GM12878 (cell line): ENCODE measurements around the gene PANK1. TPM values are rescaled to one million over a fixed set of nuclear protein-coding genes. Genes with fewer than 3 reads are reported as not detected.

ENCODE experiments used
- ATAC-seq: fragments of 200-7000 bp; cut with Tn5 transposase; 3 replicates; pipeline ENCODE4 v1.9.1; 2020; ENCODE audit warnings: mild to moderate bottlenecking, moderate library complexity
- BruUV-seq: library from RNA; stranded (reverse); fragments of 400-500 nt; replicated peaks from 2 replicates; lab custom pipeline; 2021; lab: Mats Ljungman, UMichigan
- CTCF ChIA-PET: fragments of 300-600 bp; sonication (Branson Sonifier 250); formaldehyde crosslinking; extraction: SDS; loops from one replicate; lab custom pipeline; 2021; ENCODE audit warnings: inconsistent platforms; lab: Yijun Ruan, JAX
- POLR2A ChIA-PET: fragments of 350-600 bp; formaldehyde crosslinking; extraction: SDS; loops from one replicate; lab custom pipeline; 2021; ENCODE audit warnings: inconsistent platforms; lab: Charles Lee
- RAD21 ChIA-PET: fragments of 300-600 bp; sonication (Branson Sonifier 250); formaldehyde crosslinking; loops from one replicate; lab custom pipeline; 2023; ENCODE audit warnings: antibody characterized with exemption; ENCODE audit not compliant: unreplicated experiment; lab: Charles Lee
- SMC1A ChIA-PET: fragments of 300-600 bp; sonication (Branson Sonifier 250); formaldehyde crosslinking; loops from one replicate; lab custom pipeline; 2023; ENCODE audit not compliant: unreplicated experiment, uncharacterized antibody; lab: Charles Lee
- DNase-seq: peaks from one replicate; pipeline ENCODE4 v3.0.0-alpha.2; 2011; ENCODE audit warnings: low read depth, low spot score
- FAIRE-seq: peaks from 3 replicates; lab custom pipeline; 2011; peaks lifted over from hg19 to GRCh38; lab: Jason Lieb, UNC
- H2AFZ ChIP-seq: 2 replicates; pipeline ENCODE4 v1.6.0; 2011; ENCODE audit warnings: low read depth, low read length, control low read depth; ENCODE audit not compliant: control insufficient read depth
- H3K27ac ChIP-seq: 2 replicates; pipeline ENCODE4 v1.5.1; 2011; ENCODE audit warnings: control low read depth; ENCODE audit not compliant: control insufficient read depth, insufficient read depth
- H3K27me3 ChIP-seq, 2 experiments: replicated peaks in 1 of 2; 2 replicates each; pipeline versions ENCODE4 v1.6.0 to v1.6.1; 2011; ENCODE audit warnings: low read length in 1 of 2; ENCODE audit not compliant: control insufficient read depth in 2 of 2, insufficient read depth in 2 of 2
- H3K36me3 ChIP-seq, 2 experiments: 2 replicates each; pipeline ENCODE4 v1.5.1; 2011; ENCODE audit warnings: low read length in 1 of 2; ENCODE audit not compliant: control insufficient read depth in 2 of 2, insufficient read depth in 2 of 2
- H3K4me1 ChIP-seq: 2 replicates; pipeline ENCODE4 v1.6.1; 2011; ENCODE audit warnings: mild to moderate bottlenecking, low read length, moderate library complexity, mixed read lengths; ENCODE audit not compliant: control insufficient read depth, insufficient read depth
- H3K4me2 ChIP-seq: 2 replicates; pipeline ENCODE4 v1.6.0; 2011; ENCODE audit warnings: control low read depth; ENCODE audit not compliant: control insufficient read depth, insufficient read depth
- H3K4me3 ChIP-seq: fragments of 200-600 bp; sonication (generic); 2 replicates; pipeline ENCODE4 v1.5.1; 2016
- H3K79me2 ChIP-seq: 2 replicates; pipeline ENCODE4 v1.6.0; 2011; ENCODE audit warnings: low read length; ENCODE audit not compliant: control insufficient read depth, insufficient read depth
- H3K9ac ChIP-seq: 2 replicates; pipeline ENCODE4 v1.8.0; 2011; ENCODE audit warnings: low read length, control low read depth, mixed read lengths; ENCODE audit not compliant: control insufficient read depth, insufficient read depth
- H3K9me3 ChIP-seq: replicated peaks from 3 replicates; pipeline ENCODE4 v1.5.1; 2011; ENCODE audit warnings: mild to moderate bottlenecking, low read length; ENCODE audit not compliant: control insufficient read depth, insufficient read depth
- H4K20me1 ChIP-seq: 2 replicates; pipeline ENCODE4 v1.6.0; 2011; ENCODE audit not compliant: control insufficient read depth, insufficient read depth
- CEBPZ ChIP-seq: fragments of 150-350 bp; IDR thresholded peaks from 2 replicates; pipeline ENCODE4 v1.6.1; 2016; ENCODE audit warnings: low read depth, low read length
- ESRRA ChIP-seq: IDR thresholded peaks from 2 replicates; pipeline ENCODE4 v1.6.1; 2012; ENCODE audit warnings: mild to moderate bottlenecking, low read length, improper control_type of control experiment
- EZH2 ChIP-seq: IDR thresholded peaks from 2 replicates; pipeline ENCODE4 v1.6.1; 2012; ENCODE audit warnings: low read depth, mild to moderate bottlenecking, control low read depth, inconsistent platforms, low read length, borderline replicate concordance; ENCODE audit not compliant: control insufficient read depth
- MYB ChIP-seq: fragments of 150-350 bp; IDR thresholded peaks from 2 replicates; pipeline ENCODE4 v1.6.1; 2014; ENCODE audit warnings: mild to moderate bottlenecking, low read depth, low read length, borderline replicate concordance
- REST ChIP-seq: IDR thresholded peaks from 2 replicates; pipeline ENCODE4 v1.6.1; 2012; ENCODE audit warnings: mild to moderate bottlenecking, low read depth, low read length
- SP1 ChIP-seq: IDR thresholded peaks from one replicate; pipeline ENCODE4 v1.6.1; 2011; ENCODE audit warnings: low read depth, low read length
- STAT1 ChIP-seq: fragments of 450-650 bp; conservative IDR thresholded peaks from 2 replicates; pipeline ENCODE4 v1.6.1; 2014; ENCODE audit warnings: antibody characterized with exemption, mild to moderate bottlenecking
- WGBS: methylation state at CpG from one replicate; pipeline ENCODE4 v1.1.6; 2016; ENCODE audit warnings: low lambda C conversion rate; ENCODE audit not compliant: insufficient replicate concordance, insufficient coverage; ENCODE audit errors: missing lambda C conversion rate; 5-methylcytosine and 5-hydroxymethylcytosine counted together
- in situ Hi-C: fragments of 300-500 bp; cut with MboI; formaldehyde crosslinking; loops from 9 replicates; pipeline ENCODE4 v1.14.3; 2018; ENCODE audit warnings: mixed read lengths
- intact Hi-C: fragments of 100-400 bp; cut with micrococcal nuclease; formaldehyde crosslinking; loops from one replicate; pipeline ENCODE4 v1.14.2; 2022; ENCODE audit not compliant: unreplicated experiment
- polyA plus RNA-seq, 11 experiments: library from polyadenylated mRNA; depleted of rRNA in 4 of 11; unstranded in 6 of 11; stranded (reverse) in 5 of 11; fragments of >200 nt; fragmentation: Nextera tagmentation in 4 of 11; fragmentation: Illumina TruSeq in 1 of 11; extraction: Ambion mirVana in 4 of 11; extraction: Trizol in 1 of 11; gene quantifications; 1 replicate in 1 of 11; 2 replicates in 10 of 11; pipeline versions ENCODE4 v1.2.1 to v1.2.3, GENCODE V29; 2011 to 2016; ENCODE audit warnings: inconsistent platforms in 2 of 11, missing spikeins in 2 of 11, low read depth in 1 of 11
- total RNA-seq, 4 experiments: library from RNA; depleted of rRNA in 3 of 4; stranded (reverse); fragments of >200 nt in 3 of 4; fragmentation: Illumina TruSeq in 1 of 4; extraction: Trizol in 1 of 4; gene quantifications; 2 replicates each; pipeline versions ENCODE4 v1.2.1 to v1.2.3, GENCODE V29; 2013 to 2021
- TF ChIP-seq, protein P1 (sequence below): fragments of 450-650 bp; IDR thresholded peaks from 2 replicates; pipeline ENCODE4 v1.6.1; 2016; ENCODE audit warnings: mild to moderate bottlenecking

PANK1 gene
- total and polyA plus RNA-seq, 10 of the 15 experiments (the other 5 are each of a cell fraction or from before 2014, with no cell fraction given), result 1.9 to 10.6 (median 5.8) TPM

DNA sequence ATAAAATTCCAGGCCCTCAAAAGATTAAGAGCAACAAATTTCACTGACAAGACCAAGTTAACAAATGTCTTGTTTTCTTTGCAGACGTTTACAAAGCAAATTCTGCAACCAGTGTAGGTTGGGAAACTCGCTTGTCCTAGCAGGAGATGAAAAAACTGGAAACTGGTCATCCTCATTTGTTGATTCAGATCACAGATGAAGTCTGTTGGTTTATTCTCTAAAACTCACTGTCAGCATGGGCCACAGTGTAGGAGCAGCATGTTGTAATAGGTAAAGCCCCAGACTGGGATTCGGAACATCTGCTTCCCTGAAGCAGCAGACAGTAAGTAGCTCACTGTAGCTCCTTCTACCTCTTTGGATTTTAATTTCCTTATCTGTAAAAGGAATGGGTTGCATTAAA, 31.5 kb downstream of the PANK1 start:
- ATAC-seq (no peak), DNase-seq (no peak), FAIRE-seq (no peak)
- intact Hi-C loops (no loop called here), in situ Hi-C loops (no loop called here)
- peaks cover 12% of the 10 kb centered on the region for H3K4me1 ChIP-seq
- BruUV-seq, result no TSS peak
- no peak for TF ChIP-seq SP1
- TF ChIP-seq MYB, result no peak
- TF ChIP-seq, protein P1, sequence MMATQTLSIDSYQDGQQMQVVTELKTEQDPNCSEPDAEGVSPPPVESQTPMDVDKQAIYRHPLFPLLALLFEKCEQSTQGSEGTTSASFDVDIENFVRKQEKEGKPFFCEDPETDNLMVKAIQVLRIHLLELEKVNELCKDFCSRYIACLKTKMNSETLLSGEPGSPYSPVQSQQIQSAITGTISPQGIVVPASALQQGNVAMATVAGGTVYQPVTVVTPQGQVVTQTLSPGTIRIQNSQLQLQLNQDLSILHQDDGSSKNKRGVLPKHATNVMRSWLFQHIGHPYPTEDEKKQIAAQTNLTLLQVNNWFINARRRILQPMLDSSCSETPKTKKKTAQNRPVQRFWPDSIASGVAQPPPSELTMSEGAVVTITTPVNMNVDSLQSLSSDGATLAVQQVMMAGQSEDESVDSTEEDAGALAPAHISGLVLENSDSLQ, result no peak
- no peak for TF ChIP-seq ESRRA
- TF ChIP-seq STAT1, result no peak
- TF ChIP-seq EZH2, result no peak
- no peaks in the 10 kb centered on the region for H4K20me1 ChIP-seq
- no peak overlapping the region for H3K9ac ChIP-seq
- ChIA-PET CTCF (no interaction called here), SMC1A (interaction anchor here (1.1 kb wide), 1 partner anchor 12 kb away, joined by 4 read pairs; no protein-coding TSS in a partner anchor), RAD21 (no interaction called here), POLR2A (no interaction called here)
- WGBS, result 73% methylated on average over 3 of the region's 3 CpGs
- no peak overlapping the region for H3K4me3 ChIP-seq
- no peaks in the 10 kb centered on the region for H3K27me3 ChIP-seq
- H3K4me2 ChIP-seq, result no peak overlapping the region
- H3K79me2 ChIP-seq, result no peaks in the 10 kb centered on the region
- no peaks in the 10 kb centered on the region for H3K9me3 ChIP-seq
- H2AFZ ChIP-seq, result no peak overlapping the region
- no peak overlapping the region for H3K27ac ChIP-seq
- H3K36me3 ChIP-seq, result peaks cover 0 to 5% of the 10 kb centered on the region in 2 experiments; a peak in 1 of 4 replicates

GRCh38 chr10:89611282-89611681, 33.8 kb downstream of the PANK1 start:
- ChIA-PET RAD21 (interaction anchor here (2.0 kb wide), 1 partner anchor 127 kb away, joined by 6 read pairs; no protein-coding TSS in a partner anchor), CTCF (interaction anchor here (0.7 to 1.6 kb wide), 2 partner anchors 33 to 127 kb away, joined by 3 to 6 read pairs; no protein-coding TSS in a partner anchor), SMC1A (interaction anchor here (1.5 to 2.4 kb wide), 3 partner anchors 16 to 127 kb away, joined by 3 to 21 read pairs (median 5); no protein-coding TSS in a partner anchor), POLR2A (no interaction called here)
- H3K27ac ChIP-seq, result no peak overlapping the region
- H3K4me3 ChIP-seq, result no peak overlapping the region
- FAIRE-seq (no peak), ATAC-seq (no peak), DNase-seq (no peak)
- no peak overlapping the region for H2AFZ ChIP-seq
- H3K27me3 ChIP-seq, result no peaks in the 10 kb centered on the region
- no peaks in the 10 kb centered on the region for H3K79me2 ChIP-seq
- H3K4me1 ChIP-seq, result peaks cover 12% of the 10 kb centered on the region
- H3K36me3 ChIP-seq, result peaks cover 0 to 7% of the 10 kb centered on the region in 2 experiments; a peak in 1 of 4 replicates
- 100% methylated on average over 4 of the region's 4 CpGs for WGBS
- TF ChIP-seq CEBPZ (no peak), REST (no peak)
- in situ Hi-C loops, result no loop called here
- no peak overlapping the region for H3K4me2 ChIP-seq
- H3K9me3 ChIP-seq, result no peaks in the 10 kb centered on the region
- H3K9ac ChIP-seq, result no peak overlapping the region
- intact Hi-C loops, result no loop called here
- H4K20me1 ChIP-seq, result no peaks in the 10 kb centered on the region
- no TSS peak for BruUV-seq
